ENCODE data around the gene FBXL7. TPM values are rescaled to one million over a fixed set of nuclear protein-coding genes. Genes with fewer than 3 reads are reported as not detected.
A peak's percentile ranks its signal among the peaks of the same experiment; 100 is the strongest.

The FBXL7 gene
- total and polyA plus RNA-seq, 2 experiments from 2014 or later: 3.2 to 7.5 TPM

GRCh38 chr5:15621094-15621493, 121.1 kb downstream of the FBXL7 start:
- peaks cover 53% of the 10 kb centered on the region for H3K79me2 ChIP-seq (ENCODE audit: insufficient read depth)
- H3F3A ChIP-seq (ENCODE audit: insufficient read depth): peaks cover 22% of the 10 kb centered on the region
- peak overlapping the region; percentile 92 for H3K27ac ChIP-seq
- H4K20me1 ChIP-seq (ENCODE audit: insufficient read depth): no peaks in the 10 kb centered on the region
- H3K4me3 ChIP-seq: peak overlapping the region; percentile 79
- TF ChIP-seq EZH2 (IDR thresholded peaks at IDR 0.05; ENCODE audit: insufficient read depth, poor library complexity, severe bottlenecking) (no peak), EZH2phosphoT487 (IDR thresholded peaks at IDR 0.05; ENCODE audit: insufficient read depth, low read depth) (no peak)
- H3K4me1 ChIP-seq (ENCODE audit: insufficient read depth): peaks cover 21% of the 10 kb centered on the region
- peak overlapping the region; percentile 76 for H3K9ac ChIP-seq
- H3K36me3 ChIP-seq (ENCODE audit: low read depth): no peaks in the 10 kb centered on the region
- peak; percentile 73 for DNase-seq
- in situ Hi-C loops (cut with MboI): no loop called here
- peak overlapping the region; percentile 96 for H3K4me2 ChIP-seq (ENCODE audit: unreplicated experiment)
- H3K27me3 ChIP-seq (replicated peaks; ENCODE audit: insufficient read depth): no peaks in the 10 kb centered on the region
- H3K9me3 ChIP-seq (ENCODE audit: low read depth): no peaks in the 10 kb centered on the region
- 0 out of 2 replicates have a peak, but pooled peaks cover 4% of the 10 kb centered on the region for H3K9me2 ChIP-seq (ENCODE audit: insufficient read depth)
- peak overlapping the region; percentile 55 for H2AFZ ChIP-seq
- WGBS, 2 experiments (ENCODE audit: low coverage in 1 of 2, low lambda C conversion rate in 2 of 2, missing lambda C conversion rate in 2 of 2): 4 to 12% methylated on average over 1 of the region's 1 CpG

- no peak for TF ChIP-seq EZH2 (IDR thresholded peaks at IDR 0.05; ENCODE audit: insufficient read depth, poor library complexity, severe bottlenecking)
- TF ChIP-seq EZH2phosphoT487 (IDR thresholded peaks at IDR 0.05; ENCODE audit: insufficient read depth, low read depth): no peak
- Histone ChIP-seq H3K4me2 (ENCODE audit: unreplicated experiment) (no peak overlapping the region), H3F3A (ENCODE audit: insufficient read depth) (peaks cover 22% of the 10 kb centered on the region), H3K79me2 (ENCODE audit: insufficient read depth) (peaks cover 65% of the 10 kb centered on the region), H3K9me2 (ENCODE audit: insufficient read depth) (0 out of 2 replicates have a peak, but pooled peaks cover 4% of the 10 kb centered on the region), H4K20me1 (ENCODE audit: insufficient read depth) (no peaks in the 10 kb centered on the region), H3K27ac (no peak overlapping the region), H3K27me3 (replicated peaks; ENCODE audit: insufficient read depth) (no peaks in the 10 kb centered on the region), H3K9me3 (ENCODE audit: low read depth) (no peaks in the 10 kb centered on the region), H3K36me3 (ENCODE audit: low read depth) (no peaks in the 10 kb centered on the region), H3K9ac (no peak overlapping the region), H2AFZ (no peak overlapping the region), H3K4me3 (no peak overlapping the region), H3K4me1 (ENCODE audit: insufficient read depth) (peaks cover 18% of the 10 kb centered on the region)
- in situ Hi-C loops (cut with MboI): no loop called here
- DNase-seq: no peak
- WGBS, 2 experiments (ENCODE audit: low coverage in 1 of 2, low lambda C conversion rate in 2 of 2, missing lambda C conversion rate in 2 of 2): 99 to 100% methylated on average over 2 of the region's 2 CpGs
Observed at GRCh38 chr5:15623794-15624193, 123.8 kb downstream of the FBXL7 start.

- Histone ChIP-seq H3K27me3 (replicated peaks; ENCODE audit: insufficient read depth) (no peaks in the 10 kb centered on the region), H3K9ac (no peak overlapping the region), H3K9me3 (ENCODE audit: low read depth) (no peaks in the 10 kb centered on the region), H3K27ac (no peak overlapping the region), H3F3A (ENCODE audit: insufficient read depth) (peaks cover 5% of the 10 kb centered on the region; the same call in 1 of the 2 replicates), H3K4me1 (ENCODE audit: insufficient read depth) (peaks cover 12% of the 10 kb centered on the region), H3K9me2 (ENCODE audit: insufficient read depth) (0 out of 2 replicates have a peak, but pooled peaks cover 4% of the 10 kb centered on the region), H4K20me1 (ENCODE audit: insufficient read depth) (no peaks in the 10 kb centered on the region), H3K79me2 (ENCODE audit: insufficient read depth) (peaks cover 80% of the 10 kb centered on the region), H2AFZ (no peak overlapping the region), H3K36me3 (ENCODE audit: low read depth) (no peaks in the 10 kb centered on the region), H3K4me2 (ENCODE audit: unreplicated experiment) (no peak overlapping the region), H3K4me3 (no peak overlapping the region)
- TF ChIP-seq EZH2phosphoT487 (IDR thresholded peaks at IDR 0.05; ENCODE audit: insufficient read depth, low read depth): no peak
- TF ChIP-seq EZH2 (IDR thresholded peaks at IDR 0.05; ENCODE audit: insufficient read depth, poor library complexity, severe bottlenecking): no peak
- 98% methylated on average over 2 of the region's 2 CpGs for WGBS, 2 experiments (ENCODE audit: low coverage in 1 of 2, low lambda C conversion rate in 2 of 2, missing lambda C conversion rate in 2 of 2)
- in situ Hi-C loops (cut with MboI): no loop called here
- DNase-seq: no peak
Observed at GRCh38 chr5:15627109-15627508, 127.1 kb downstream of the FBXL7 start.

- Histone ChIP-seq H3K4me2 (ENCODE audit: unreplicated experiment) (no peak overlapping the region), H3K27me3 (replicated peaks; ENCODE audit: insufficient read depth) (no peaks in the 10 kb centered on the region), H2AFZ (no peak overlapping the region), H4K20me1 (ENCODE audit: insufficient read depth) (no peaks in the 10 kb centered on the region), H3K4me3 (no peak overlapping the region), H3K36me3 (ENCODE audit: low read depth) (no peaks in the 10 kb centered on the region), H3F3A (ENCODE audit: insufficient read depth) (peaks cover 2% of the 10 kb centered on the region; the same call in 1 of the 2 replicates), H3K4me1 (ENCODE audit: insufficient read depth) (peaks cover 12% of the 10 kb centered on the region), H3K9me3 (ENCODE audit: low read depth) (no peaks in the 10 kb centered on the region), H3K9me2 (ENCODE audit: insufficient read depth) (0 out of 2 replicates have a peak, but pooled peaks cover 4% of the 10 kb centered on the region), H3K9ac (no peak overlapping the region), H3K79me2 (ENCODE audit: insufficient read depth) (peaks cover 81% of the 10 kb centered on the region), H3K27ac (no peak overlapping the region)
- DNase-seq: no peak
- in situ Hi-C loops (cut with MboI): no loop called here
- 97% methylated on average over 2 of the region's 2 CpGs for WGBS, 2 experiments (ENCODE audit: low coverage in 1 of 2, low lambda C conversion rate in 2 of 2, missing lambda C conversion rate in 2 of 2)
- TF ChIP-seq EZH2 (IDR thresholded peaks at IDR 0.05; ENCODE audit: insufficient read depth, poor library complexity, severe bottlenecking): no peak
- no peak for TF ChIP-seq EZH2phosphoT487 (IDR thresholded peaks at IDR 0.05; ENCODE audit: insufficient read depth, low read depth)
Observed at GRCh38 chr5:15627647-15628046, 127.7 kb downstream of the FBXL7 start.

- H3K36me3 ChIP-seq (ENCODE audit: low read depth): no peaks in the 10 kb centered on the region
- no peaks in the 10 kb centered on the region for H4K20me1 ChIP-seq (ENCODE audit: insufficient read depth)
- TF ChIP-seq EZH2phosphoT487 (IDR thresholded peaks at IDR 0.05; ENCODE audit: insufficient read depth, low read depth): no peak
- TF ChIP-seq EZH2 (IDR thresholded peaks at IDR 0.05; ENCODE audit: insufficient read depth, poor library complexity, severe bottlenecking): no peak
- H3F3A ChIP-seq (ENCODE audit: insufficient read depth): no peaks in the 10 kb centered on the region
- no peak for DNase-seq
- H3K9ac ChIP-seq: no peak overlapping the region
- in situ Hi-C loops (cut with MboI): no loop called here
- H3K27me3 ChIP-seq (replicated peaks; ENCODE audit: insufficient read depth): no peaks in the 10 kb centered on the region
- H3K9me3 ChIP-seq (ENCODE audit: low read depth): no peaks in the 10 kb centered on the region
- H3K4me3 ChIP-seq: no peak overlapping the region
- no peak overlapping the region for H2AFZ ChIP-seq
- H3K79me2 ChIP-seq (ENCODE audit: insufficient read depth): peaks cover 61% of the 10 kb centered on the region
- H3K27ac ChIP-seq: no peak overlapping the region
- peaks cover 12% of the 10 kb centered on the region for H3K4me1 ChIP-seq (ENCODE audit: insufficient read depth)
- H3K9me2 ChIP-seq (ENCODE audit: insufficient read depth): 0 out of 2 replicates have a peak, but pooled peaks cover 3% of the 10 kb centered on the region
- H3K4me2 ChIP-seq (ENCODE audit: unreplicated experiment): peak overlapping the region; percentile 32
Observed at GRCh38 chr5:15630441-15630840, 130.5 kb downstream of the FBXL7 start.

Measured in GM23248 (cell line).